ENCODE measurements around the gene TFEB.

TFEB gene

DNA sequence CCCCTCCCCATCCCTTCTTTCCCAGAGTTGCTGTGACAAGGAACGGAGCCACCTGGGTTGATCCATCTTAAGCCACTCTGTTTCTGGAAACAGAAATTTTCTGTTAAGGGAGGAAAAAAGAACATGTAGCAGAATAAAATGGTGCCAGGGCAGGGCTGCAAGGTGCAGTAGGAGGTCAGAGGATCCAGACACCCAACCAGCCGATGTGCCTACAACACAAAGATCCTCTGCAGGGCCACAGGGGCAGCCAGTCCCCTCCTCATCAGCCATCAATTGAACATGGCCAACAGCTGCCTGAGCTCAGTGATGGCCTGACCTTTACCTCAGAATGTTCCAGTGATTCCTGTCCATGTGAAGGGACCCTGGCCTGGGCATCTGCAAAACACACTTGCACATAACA lies 85.3 kb downstream of the TFEB start:
- TF ChIP-seq CTCF (IDR thresholded peaks at IDR 0.05; ENCODE audit: control extremely low read depth, extremely low read depth, low read depth, missing control alignments), result no peak
- CTCF ChIA-PET, result interaction anchor here (1.5 kb wide), 1 partner anchor 14 kb away, joined by 4 read pairs; no protein-coding TSS in a partner anchor
- DNase-seq (ENCODE audit: extremely low spot score), result no peak
- POLR2A ChIA-PET, result no interaction called here

DNA sequence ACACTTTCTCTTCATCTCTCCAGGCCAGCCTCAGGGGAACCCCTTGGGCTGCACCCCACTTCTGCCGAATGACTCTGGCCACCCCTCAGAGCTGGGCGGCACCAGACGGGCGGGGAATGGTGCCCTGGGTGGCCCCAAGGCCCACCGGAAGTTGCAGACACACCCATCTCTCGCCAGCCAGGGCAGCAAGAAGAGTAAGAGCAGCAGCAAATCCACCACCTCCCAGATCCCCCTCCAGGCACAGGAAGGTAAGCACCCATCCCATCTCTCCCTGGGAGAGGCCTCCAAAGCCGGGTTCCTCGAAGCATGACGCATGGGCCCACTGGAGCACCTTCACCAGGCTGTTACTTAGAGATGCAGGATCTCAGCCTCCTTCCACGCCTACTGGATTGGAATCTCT lies 85.8 kb downstream of the TFEB start:
- TF ChIP-seq CTCF (IDR thresholded peaks at IDR 0.05; ENCODE audit: control extremely low read depth, extremely low read depth, low read depth, missing control alignments), result no peak
- ChIA-PET CTCF (interaction anchor here (1.5 kb wide), 1 partner anchor 13 kb away, joined by 4 read pairs; no protein-coding TSS in a partner anchor), POLR2A (no interaction called here)
- no peak for DNase-seq (ENCODE audit: extremely low spot score)

GRCh38 chr6:41648921-41649320 lies 86.5 kb downstream of the TFEB start:
- no peak for TF ChIP-seq CTCF (IDR thresholded peaks at IDR 0.05; ENCODE audit: control extremely low read depth, extremely low read depth, low read depth, missing control alignments)
- POLR2A ChIA-PET, result no interaction called here
- no peak for DNase-seq (ENCODE audit: extremely low spot score)
- CTCF ChIA-PET, result interaction anchor here (1.5 kb wide), 1 partner anchor 12 kb away, joined by 4 read pairs; no protein-coding TSS in a partner anchor

DNA sequence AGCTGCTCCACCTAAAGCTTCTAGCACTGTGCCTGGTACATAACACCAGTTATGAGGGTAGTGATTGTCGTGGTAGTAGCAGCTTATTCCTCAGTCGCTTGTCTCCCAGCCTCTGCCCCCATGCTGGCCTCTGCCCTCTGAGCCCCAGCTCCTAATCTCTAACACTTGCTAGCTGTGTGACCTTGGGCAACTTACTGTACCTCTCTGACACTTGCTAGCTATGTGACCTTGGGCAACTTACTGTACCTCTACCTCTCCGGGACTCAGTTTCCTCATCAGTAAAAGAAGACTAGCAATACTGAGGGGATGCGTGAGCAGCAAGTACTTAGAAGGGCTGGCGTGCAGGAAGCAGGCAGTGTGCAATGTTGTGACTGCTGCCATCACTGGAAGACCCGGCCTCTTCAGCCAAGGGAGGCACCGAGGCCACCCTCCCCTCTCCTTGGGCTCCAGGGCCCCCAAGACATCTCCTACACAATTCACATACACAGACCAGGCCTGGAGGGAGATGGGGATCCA lies 87.3 kb downstream of the TFEB start:
- DNase-seq (ENCODE audit: extremely low spot score), result no peak
- ChIA-PET CTCF (interaction anchor here (1.2 to 2.4 kb wide), 3 partner anchors 12 to 280 kb away, joined by 3 to 8 read pairs (median 6); no protein-coding TSS in a partner anchor), POLR2A (interaction anchor here (0.6 kb wide), 2 partner anchors 98 to 213 kb away, joined by 3 read pairs; no protein-coding TSS in a partner anchor)
- TF ChIP-seq CTCF (IDR thresholded peaks at IDR 0.05; ENCODE audit: control extremely low read depth, extremely low read depth, low read depth, missing control alignments), result no peak

DNA sequence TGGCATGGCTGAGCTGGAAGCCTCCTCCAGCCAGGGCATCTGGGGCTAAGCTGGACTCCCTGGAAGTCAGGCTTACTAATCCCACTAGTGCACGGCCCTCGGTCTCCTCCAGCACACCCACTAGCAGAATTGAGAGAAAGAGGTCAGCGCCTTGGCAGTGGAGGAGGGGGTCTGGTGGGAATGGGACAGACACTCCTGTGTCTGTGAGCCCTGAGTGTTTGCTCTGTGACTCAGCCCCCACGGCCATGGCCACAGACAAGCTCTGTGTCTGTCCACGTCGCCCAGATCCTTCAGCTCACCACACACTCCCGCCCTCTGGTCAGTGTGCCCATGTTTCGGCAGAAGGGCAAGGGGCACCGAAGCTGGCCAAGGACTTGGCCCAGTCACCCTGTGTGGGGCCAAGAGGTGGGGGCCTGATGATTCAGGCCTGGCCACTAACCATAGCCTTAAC lies 88.3 kb downstream of the TFEB start:
- CTCF ChIA-PET, result interaction anchor here (1.0 to 2.4 kb wide), 3 partner anchors 13 to 44 kb away, joined by 3 to 8 read pairs (median 6); no protein-coding TSS in a partner anchor
- no peak for DNase-seq (ENCODE audit: extremely low spot score)
- TF ChIP-seq CTCF (IDR thresholded peaks at IDR 0.05; ENCODE audit: control extremely low read depth, extremely low read depth, low read depth, missing control alignments), result no peak
- POLR2A ChIA-PET, result interaction anchor here (0.6 kb wide), 1 partner anchor 212 kb away, joined by 3 read pairs; no protein-coding TSS in a partner anchor

GRCh38 chr6:41646026-41646795 lies 89.2 kb downstream of the TFEB start:
- ChIA-PET POLR2A (no interaction called here), CTCF (interaction anchor here (1.0 to 2.4 kb wide), 3 partner anchors 14 to 43 kb away, joined by 3 to 8 read pairs (median 6); no protein-coding TSS in a partner anchor)
- no peak for TF ChIP-seq CTCF (IDR thresholded peaks at IDR 0.05; ENCODE audit: control extremely low read depth, extremely low read depth, low read depth, missing control alignments)
- DNase-seq (ENCODE audit: extremely low spot score), result no peak
